A673 (cell line): Measurements from ENCODE around the gene DLG2.

Experiments
- CTCF ChIP-seq: fragments of 300-800, 200-600 bp; sonication (generic); conservative IDR thresholded peaks from 2 replicates; pipeline ENCODE4 v1.5.1; 2017; ENCODE audit warnings: low read depth, mild to moderate bottlenecking, antibody characterized with exemption, low read length, moderate library complexity, mixed read lengths
- EZH2 ChIP-seq: fragments of 200-600 bp; sonication (generic); IDR thresholded peaks from 2 replicates; pipeline ENCODE4 v1.6.1; 2017; ENCODE audit warnings: borderline replicate concordance, low read depth, mild to moderate bottlenecking, mixed read lengths, antibody characterized with exemption, low read length; ENCODE audit not compliant: poor library complexity, severe bottlenecking

GRCh38 chr11:85541683-85542082 lies 85.5 kb downstream of the DLG2 start:
- TF ChIP-seq CTCF (no peak), EZH2 (no peak)
